Measurements from ENCODE around the gene CTNNA3.

Gene CTNNA3

GRCh38 chr10:66942407-66942806 is 753.6 kb downstream of the CTNNA3 start:
- Histone ChIP-seq H3K4me2 (ENCODE audit: low read length) (no peak overlapping the region), H3K4me1 (no peaks in the 10 kb centered on the region), H3K79me2 (no peaks in the 10 kb centered on the region), H2AFZ (no peak overlapping the region), H3K27ac (no peak overlapping the region), H3K36me3 (ENCODE audit: control insufficient read depth, insufficient read depth, low read length) (no peaks in the 10 kb centered on the region), H3K27me3 (ENCODE audit: control insufficient read depth, insufficient read depth, low read length) (no peaks in the 10 kb centered on the region), H3K9me3 (ENCODE audit: control insufficient read depth, low read length) (no peaks in the 10 kb centered on the region), H3K9ac (no peak overlapping the region), H3K4me3 (ENCODE audit: low read depth, low read length) (no peak overlapping the region)
- TF ChIP-seq CTCF (IDR thresholded peaks at IDR 0.05) = no peak

DNA sequence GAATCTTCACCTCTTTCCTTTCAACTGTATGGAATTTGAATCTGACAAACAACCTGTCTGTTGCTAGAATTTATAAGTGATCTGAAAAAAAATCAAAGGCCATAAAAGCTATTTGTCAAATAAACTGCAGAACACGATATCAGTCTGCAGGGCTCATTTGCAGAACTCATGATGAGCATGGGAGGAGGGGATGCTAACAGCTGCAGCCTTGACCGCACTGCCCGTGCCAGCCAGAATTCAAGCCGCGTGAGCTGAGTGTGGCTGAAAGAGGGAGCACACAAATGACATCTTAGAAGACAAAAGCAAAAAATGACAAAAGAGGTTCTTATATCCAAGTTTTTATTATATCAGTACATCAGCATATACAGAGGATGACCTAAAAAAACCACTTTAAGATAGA is 754.5 kb downstream of the CTNNA3 start:
- no peak overlapping the region for H3K4me2 ChIP-seq (ENCODE audit: low read length)
- no peak overlapping the region for H3K9ac ChIP-seq
- no peaks in the 10 kb centered on the region for H3K9me3 ChIP-seq (ENCODE audit: control insufficient read depth, low read length)
- no peak overlapping the region for H3K4me3 ChIP-seq (ENCODE audit: low read depth, low read length)
- H3K27me3 ChIP-seq (ENCODE audit: control insufficient read depth, insufficient read depth, low read length) = no peaks in the 10 kb centered on the region
- no peaks in the 10 kb centered on the region for H3K4me1 ChIP-seq
- H3K36me3 ChIP-seq (ENCODE audit: control insufficient read depth, insufficient read depth, low read length) = no peaks in the 10 kb centered on the region
- H3K79me2 ChIP-seq = no peaks in the 10 kb centered on the region
- no peak overlapping the region for H3K27ac ChIP-seq
- no peak overlapping the region for H2AFZ ChIP-seq
- TF ChIP-seq CTCF (IDR thresholded peaks at IDR 0.05) = no peak

DNA sequence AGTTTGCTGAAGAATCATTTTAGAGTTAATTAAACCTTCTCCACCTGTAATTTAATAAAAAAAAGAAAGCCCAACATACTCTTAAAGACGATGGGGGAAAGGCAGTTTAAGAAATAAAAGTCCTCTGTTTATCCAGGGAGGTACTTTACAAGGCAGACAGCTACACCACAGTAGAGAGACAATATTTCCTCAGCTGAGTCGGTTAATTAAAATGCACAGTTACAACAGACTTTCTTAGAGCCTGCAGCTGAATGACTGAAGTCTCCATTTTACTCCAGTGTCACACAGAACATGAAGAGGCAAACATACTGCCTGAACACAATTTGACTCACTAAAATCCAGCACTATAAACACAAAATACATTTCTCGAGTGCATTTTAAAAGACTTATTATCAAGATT is 755.0 kb downstream of the CTNNA3 start:
- Histone ChIP-seq H3K27me3 (ENCODE audit: control insufficient read depth, insufficient read depth, low read length) (no peaks in the 10 kb centered on the region), H3K27ac (no peak overlapping the region), H3K36me3 (ENCODE audit: control insufficient read depth, insufficient read depth, low read length) (no peaks in the 10 kb centered on the region), H2AFZ (no peak overlapping the region), H3K79me2 (no peaks in the 10 kb centered on the region), H3K9ac (no peak overlapping the region), H3K4me3 (ENCODE audit: low read depth, low read length) (no peak overlapping the region), H3K4me2 (ENCODE audit: low read length) (no peak overlapping the region), H3K9me3 (ENCODE audit: control insufficient read depth, low read length) (no peaks in the 10 kb centered on the region), H3K4me1 (no peaks in the 10 kb centered on the region)
- TF ChIP-seq CTCF (IDR thresholded peaks at IDR 0.05) = no peak

DNA sequence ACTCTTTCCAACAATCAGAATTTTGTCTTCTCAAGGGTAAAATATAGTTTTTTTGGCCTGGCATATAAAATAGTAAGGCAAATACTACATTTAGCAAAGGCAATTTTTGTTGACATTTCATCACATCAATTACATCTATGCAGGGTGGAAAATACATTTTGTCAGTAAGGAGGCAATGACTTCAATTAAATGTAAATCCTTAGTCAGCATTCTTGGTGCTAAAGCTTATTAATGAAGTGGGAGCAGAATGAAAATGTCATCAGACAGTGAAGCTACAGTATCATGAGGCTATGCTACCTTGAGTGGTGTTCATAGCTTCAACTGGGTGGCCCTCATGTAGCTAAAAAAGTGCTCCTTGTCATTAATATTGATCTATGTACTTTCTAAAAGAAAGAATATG is 761.3 kb downstream of the CTNNA3 start:
- Histone ChIP-seq H3K9me3 (ENCODE audit: control insufficient read depth, low read length) (no peaks in the 10 kb centered on the region), H2AFZ (no peak overlapping the region), H3K4me3 (ENCODE audit: low read depth, low read length) (no peak overlapping the region), H3K79me2 (no peaks in the 10 kb centered on the region), H3K27me3 (ENCODE audit: control insufficient read depth, insufficient read depth, low read length) (no peaks in the 10 kb centered on the region), H3K9ac (no peak overlapping the region), H3K4me2 (ENCODE audit: low read length) (no peak overlapping the region), H3K27ac (no peak overlapping the region), H3K36me3 (ENCODE audit: control insufficient read depth, insufficient read depth, low read length) (no peaks in the 10 kb centered on the region), H3K4me1 (no peaks in the 10 kb centered on the region)
- TF ChIP-seq CTCF (IDR thresholded peaks at IDR 0.05) = no peak

DNA sequence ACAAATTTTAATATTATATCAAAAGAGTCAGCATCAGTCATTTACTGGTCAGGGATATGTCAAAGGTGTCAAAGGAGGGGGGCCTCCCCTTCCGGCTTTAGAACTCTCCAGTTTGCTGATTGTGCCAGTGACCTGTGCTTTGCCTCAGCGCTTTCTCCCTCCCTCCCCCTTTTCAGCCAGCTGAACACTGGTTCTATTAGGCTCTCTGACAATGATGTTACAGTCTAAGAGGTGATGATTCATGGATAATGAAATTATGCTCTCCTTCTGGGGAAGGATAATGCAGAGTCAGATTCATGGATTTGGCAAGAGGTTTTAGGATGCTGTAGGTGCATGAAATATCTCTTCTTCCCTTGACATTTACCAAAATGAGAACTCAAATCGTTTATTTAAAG is 764.0 kb downstream of the CTNNA3 start:
- Histone ChIP-seq H3K27ac (no peak overlapping the region), H3K4me1 (no peaks in the 10 kb centered on the region), H3K9ac (no peak overlapping the region), H3K4me2 (ENCODE audit: low read length) (no peak overlapping the region), H2AFZ (no peak overlapping the region), H3K79me2 (no peaks in the 10 kb centered on the region), H3K9me3 (ENCODE audit: control insufficient read depth, low read length) (no peaks in the 10 kb centered on the region), H3K36me3 (ENCODE audit: control insufficient read depth, insufficient read depth, low read length) (no peaks in the 10 kb centered on the region), H3K27me3 (ENCODE audit: control insufficient read depth, insufficient read depth, low read length) (no peaks in the 10 kb centered on the region), H3K4me3 (ENCODE audit: low read depth, low read length) (no peak overlapping the region)
- TF ChIP-seq CTCF (IDR thresholded peaks at IDR 0.05) = no peak

Data from parathyroid adenoma (tissue), 2 donors.